Hepatocyte (in vitro differentiated cells): ENCODE data around the gene GPD1L. TPM values are rescaled to one million over a fixed set of nuclear protein-coding genes. Genes with fewer than 3 reads are reported as not detected.

Experiments
- DNase-seq: peaks from one replicate; pipeline ENCODE4 v3.0.0-alpha.2; 2016; ENCODE audit warnings: low spot score
- H2AFZ ChIP-seq: fragments of 200-600 bp; sonication (generic); 2 replicates; pipeline ENCODE4 v1.6.0; 2016; ENCODE audit warnings: antibody characterized with exemption, mild to moderate bottlenecking
- H3K27ac ChIP-seq: fragments of 200-600 bp; sonication (generic); 2 replicates; pipeline ENCODE4 v1.5.1; 2016; ENCODE audit warnings: mild to moderate bottlenecking
- H3K27me3 ChIP-seq: fragments of 200-600 bp; sonication (generic); 2 replicates; pipeline ENCODE4 v1.6.1; 2016
- H3K36me3 ChIP-seq: fragments of 200-600 bp; sonication (generic); replicated peaks from 2 replicates; pipeline ENCODE4 v1.5.1; 2016; ENCODE audit warnings: low read depth; ENCODE audit not compliant: insufficient read depth
- H3K4me1 ChIP-seq: fragments of 200-600 bp; sonication (generic); 2 replicates; pipeline ENCODE4 v1.5.1; 2016; ENCODE audit warnings: mild to moderate bottlenecking, moderate library complexity; ENCODE audit not compliant: insufficient read depth
- H3K4me2 ChIP-seq: fragments of 200-600 bp; sonication (generic); 2 replicates; pipeline ENCODE4 v1.6.0; 2016
- H3K4me3 ChIP-seq: fragments of 200-600 bp; sonication (generic); 2 replicates; pipeline ENCODE4 v1.5.1; 2016; ENCODE audit warnings: mild to moderate bottlenecking
- H3K79me2 ChIP-seq: fragments of 200-600 bp; sonication (generic); 2 replicates; pipeline ENCODE4 v1.6.0; 2017; ENCODE audit warnings: mild to moderate bottlenecking
- H3K9me2 ChIP-seq: fragments of 200-600 bp; sonication (generic); replicated peaks from 2 replicates; pipeline ENCODE4 v1.6.0; 2017; ENCODE audit warnings: mild to moderate bottlenecking; ENCODE audit not compliant: insufficient read depth
- H3K9me3 ChIP-seq: fragments of 200-600 bp; sonication (generic); 2 replicates; pipeline ENCODE4 v1.5.1; 2016; ENCODE audit warnings: low read depth, mild to moderate bottlenecking
- H4K20me1 ChIP-seq: fragments of 200-600 bp; sonication (generic); 2 replicates; pipeline ENCODE4 v1.6.0; 2016; ENCODE audit warnings: mild to moderate bottlenecking; ENCODE audit not compliant: insufficient read depth, poor library complexity, severe bottlenecking
- EZH2 ChIP-seq: fragments of 200-600 bp; sonication (generic); IDR thresholded peaks from 2 replicates; pipeline ENCODE4 v1.6.1; 2016; ENCODE audit warnings: antibody characterized with exemption, mild to moderate bottlenecking, borderline replicate concordance
- EZH2phosphoT487 ChIP-seq: fragments of 200-600 bp; sonication (generic); IDR thresholded peaks from one replicate; pipeline ENCODE4 v1.6.1; 2018; ENCODE audit warnings: antibody characterized with exemption, mild to moderate bottlenecking, low read depth, moderate library complexity; ENCODE audit not compliant: unreplicated experiment, severe bottlenecking
- WGBS: methylation state at CpG from one replicate; pipeline ENCODE4 v1.1.6; 2016; ENCODE audit warnings: low lambda C conversion rate; ENCODE audit errors: missing lambda C conversion rate; 5-methylcytosine and 5-hydroxymethylcytosine counted together
- polyA plus RNA-seq: library from polyadenylated mRNA; unstranded; fragments of >200 nt; fragmentation: Nextera tagmentation; extraction: Ambion mirVana; gene quantifications from 2 replicates; pipeline ENCODE4 v1.2.1, GENCODE V29; 2016
- total RNA-seq: library from RNA; depleted of rRNA; stranded (reverse); fragments of >200 nt; gene quantifications from 2 replicates; pipeline ENCODE4 v1.2.3, GENCODE V29; 2014
- TF ChIP-seq, protein P1 (sequence below): fragments of 200-600 bp; sonication (generic); IDR thresholded peaks from 2 replicates; pipeline ENCODE4 v1.5.1; 2016; ENCODE audit warnings: antibody characterized with exemption, mild to moderate bottlenecking; ENCODE audit not compliant: poor library complexity

GPD1L gene
- total and polyA plus RNA-seq, 2 experiments from 2014 or later: 6.8 to 15.2 TPM

DNA sequence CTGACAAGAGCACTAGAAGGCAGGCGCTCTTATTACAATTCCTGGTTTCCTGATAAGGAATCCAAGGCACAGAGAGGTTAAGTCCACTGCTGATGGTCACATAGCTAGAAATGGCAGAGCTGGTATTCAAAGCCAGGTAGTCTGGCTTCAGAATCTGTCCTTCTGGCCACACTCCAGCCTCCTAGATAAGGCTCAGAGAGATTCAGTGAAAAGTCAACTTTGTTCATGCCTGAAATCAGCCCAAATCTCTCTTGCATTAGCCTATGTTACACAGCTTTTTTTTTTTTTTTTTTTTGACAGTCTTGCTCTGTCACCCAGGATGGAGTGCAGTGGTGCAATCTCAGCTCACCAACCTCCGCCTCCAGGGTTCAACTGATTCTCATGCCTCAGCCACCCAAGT is 110.9 kb downstream of the GPD1L start:
- Histone ChIP-seq H2AFZ (no peak overlapping the region), H3K4me1 (peaks cover 16% of the 10 kb centered on the region), H3K27ac (peak overlapping the region; percentile 68), H3K4me2 (peak overlapping the region; percentile 61), H3K27me3 (no peaks in the 10 kb centered on the region), H3K79me2 (no peaks in the 10 kb centered on the region), H3K9me3 (no peaks in the 10 kb centered on the region), H3K4me3 (no peak overlapping the region), H4K20me1 (no peaks in the 10 kb centered on the region), H3K9me2 (no peaks in the 10 kb centered on the region), H3K36me3 (no peaks in the 10 kb centered on the region)
- DNase-seq: peak; percentile 19
- 79% methylated on average over 2 of the region's 2 CpGs for WGBS
- TF ChIP-seq EZH2 (no peak), EZH2phosphoT487 (no peak)
- TF ChIP-seq, protein P1, sequence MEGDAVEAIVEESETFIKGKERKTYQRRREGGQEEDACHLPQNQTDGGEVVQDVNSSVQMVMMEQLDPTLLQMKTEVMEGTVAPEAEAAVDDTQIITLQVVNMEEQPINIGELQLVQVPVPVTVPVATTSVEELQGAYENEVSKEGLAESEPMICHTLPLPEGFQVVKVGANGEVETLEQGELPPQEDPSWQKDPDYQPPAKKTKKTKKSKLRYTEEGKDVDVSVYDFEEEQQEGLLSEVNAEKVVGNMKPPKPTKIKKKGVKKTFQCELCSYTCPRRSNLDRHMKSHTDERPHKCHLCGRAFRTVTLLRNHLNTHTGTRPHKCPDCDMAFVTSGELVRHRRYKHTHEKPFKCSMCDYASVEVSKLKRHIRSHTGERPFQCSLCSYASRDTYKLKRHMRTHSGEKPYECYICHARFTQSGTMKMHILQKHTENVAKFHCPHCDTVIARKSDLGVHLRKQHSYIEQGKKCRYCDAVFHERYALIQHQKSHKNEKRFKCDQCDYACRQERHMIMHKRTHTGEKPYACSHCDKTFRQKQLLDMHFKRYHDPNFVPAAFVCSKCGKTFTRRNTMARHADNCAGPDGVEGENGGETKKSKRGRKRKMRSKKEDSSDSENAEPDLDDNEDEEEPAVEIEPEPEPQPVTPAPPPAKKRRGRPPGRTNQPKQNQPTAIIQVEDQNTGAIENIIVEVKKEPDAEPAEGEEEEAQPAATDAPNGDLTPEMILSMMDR: no peak

Other genes starting within 250 kb of the GPD1L start
- 22.3 and 32.8 TPM in 2 replicates for gene OSBPL10, start 125.4 kb upstream of the GPD1L start, total RNA-seq
- gene OSBPL10, start 125.4 kb upstream of the GPD1L start, polyA plus RNA-seq: 18.2 and 32.1 TPM in 2 replicates
- gene ZNF860, start 124.9 kb upstream of the GPD1L start, total RNA-seq: 0.80 and 2.2 TPM in 2 replicates
- 0.32 and 1.3 TPM in 2 replicates for gene ZNF860, start 124.9 kb upstream of the GPD1L start, polyA plus RNA-seq
- 17.1 and 20.7 TPM in 2 replicates for gene CMTM8, start 132.1 kb downstream of the GPD1L start, total RNA-seq
- gene CMTM8, start 132.1 kb downstream of the GPD1L start, polyA plus RNA-seq: 23.9 and 34.1 TPM in 2 replicates